NT2/D1 (cell line): ENCODE data around the gene LTBP1.

Source experiments
- DNase-seq: peaks from one replicate; pipeline ENCODE4 v3.0.0-alpha.2; 2011; ENCODE audit warnings: low read depth, low spot score
- H3K27me3 ChIP-seq: 2 replicates; pipeline ENCODE4 v1.6.0; 2011; ENCODE audit warnings: mild to moderate bottlenecking; ENCODE audit not compliant: insufficient read length, insufficient read depth
- H3K36me3 ChIP-seq: 2 replicates; pipeline ENCODE4 v1.6.1; 2011; ENCODE audit warnings: mild to moderate bottlenecking, low read length, mixed read lengths; ENCODE audit not compliant: insufficient read depth, insufficient read length
- H3K4me1 ChIP-seq: 2 replicates; pipeline ENCODE4 v1.5.1; 2011; ENCODE audit not compliant: insufficient read depth, insufficient read length
- H3K4me3 ChIP-seq: 2 replicates; pipeline ENCODE4 v1.5.1; 2011; ENCODE audit warnings: low read depth; ENCODE audit not compliant: insufficient read length
- H3K9ac ChIP-seq: 2 replicates; pipeline ENCODE4 v1.6.0; 2011; ENCODE audit warnings: low read depth; ENCODE audit not compliant: insufficient read length
- H3K9me3 ChIP-seq: 2 replicates; pipeline ENCODE4 v1.5.1; 2011; ENCODE audit warnings: mild to moderate bottlenecking, low read length; ENCODE audit not compliant: insufficient read depth
- SUZ12 ChIP-seq: IDR thresholded peaks from 2 replicates; pipeline ENCODE4 v1.6.1; 2011; ENCODE audit not compliant: insufficient read length, insufficient read depth; ENCODE audit errors: extremely low read depth
- YY1 ChIP-seq: IDR thresholded peaks from 2 replicates; pipeline ENCODE4 v1.6.1; 2011; ENCODE audit not compliant: insufficient read length, insufficient read depth
- ZNF274 ChIP-seq: IDR thresholded peaks from 2 replicates; pipeline ENCODE4 v1.6.1; 2011; ENCODE audit warnings: mild to moderate bottlenecking, low read depth, low read length

LTBP1 gene

GRCh38 chr2:33419581-33420200 is 472.9 kb downstream of the LTBP1 start:
- TF ChIP-seq ZNF274 (no peak), YY1 (no peak), SUZ12 (no peak)
- Histone ChIP-seq H3K4me3 (no peak overlapping the region), H3K27me3 (no peaks in the 10 kb centered on the region), H3K36me3 (no peaks in the 10 kb centered on the region), H3K9me3 (no peaks in the 10 kb centered on the region), H3K4me1 (no peaks in the 10 kb centered on the region), H3K9ac (no peak overlapping the region)
- no peak for DNase-seq

- Histone ChIP-seq H3K4me1 (no peaks in the 10 kb centered on the region), H3K9ac (no peak overlapping the region), H3K27me3 (no peaks in the 10 kb centered on the region), H3K4me3 (no peak overlapping the region), H3K36me3 (no peaks in the 10 kb centered on the region), H3K9me3 (no peaks in the 10 kb centered on the region)
- no peak for TF ChIP-seq SUZ12
- no peak for TF ChIP-seq ZNF274
- TF ChIP-seq YY1, result no peak
- no peak for DNase-seq
Measured at GRCh38 chr2:33420726-33421125, 474.0 kb downstream of the LTBP1 start.

GRCh38 chr2:33421820-33422219 is 475.1 kb downstream of the LTBP1 start:
- TF ChIP-seq SUZ12 (no peak), YY1 (no peak), ZNF274 (no peak)

GRCh38 chr2:33425161-33425560 is 478.4 kb downstream of the LTBP1 start:
- Histone ChIP-seq H3K9me3 (no peaks in the 10 kb centered on the region), H3K9ac (no peak overlapping the region), H3K4me3 (no peak overlapping the region), H3K4me1 (no peaks in the 10 kb centered on the region), H3K36me3 (no peaks in the 10 kb centered on the region), H3K27me3 (no peaks in the 10 kb centered on the region)
- no peak for DNase-seq
- no peak for TF ChIP-seq SUZ12

More at GRCh38 chr2:33421820-33422219, 475.1 kb downstream of the LTBP1 start:
- H3K36me3 ChIP-seq, result no peaks in the 10 kb centered on the region
- no peaks in the 10 kb centered on the region for H3K4me1 ChIP-seq
- no peak for DNase-seq
- no peak overlapping the region for H3K4me3 ChIP-seq
- no peaks in the 10 kb centered on the region for H3K9me3 ChIP-seq
- H3K9ac ChIP-seq, result no peak overlapping the region
- H3K27me3 ChIP-seq, result no peaks in the 10 kb centered on the region

- no peak for TF ChIP-seq SUZ12
- TF ChIP-seq YY1, result no peak
- TF ChIP-seq ZNF274, result no peak
- no peaks in the 10 kb centered on the region for H3K27me3 ChIP-seq
- DNase-seq, result no peak
- no peaks in the 10 kb centered on the region for H3K4me1 ChIP-seq
- H3K9me3 ChIP-seq, result no peaks in the 10 kb centered on the region
- no peak overlapping the region for H3K9ac ChIP-seq
- H3K36me3 ChIP-seq, result no peaks in the 10 kb centered on the region
- no peak overlapping the region for H3K4me3 ChIP-seq
Measured at GRCh38 chr2:33425586-33426031, 478.9 kb downstream of the LTBP1 start.

GRCh38 chr2:33426666-33427231 is 480.0 kb downstream of the LTBP1 start:
- H3K4me3 ChIP-seq, result no peak overlapping the region
- H3K4me1 ChIP-seq, result no peaks in the 10 kb centered on the region
- H3K36me3 ChIP-seq, result no peaks in the 10 kb centered on the region
- DNase-seq, result no peak
- TF ChIP-seq YY1 (no peak), SUZ12 (no peak), ZNF274 (no peak)
- H3K9ac ChIP-seq, result no peak overlapping the region
- H3K9me3 ChIP-seq, result no peaks in the 10 kb centered on the region
- H3K27me3 ChIP-seq, result no peaks in the 10 kb centered on the region

- no peak for DNase-seq
- TF ChIP-seq YY1 (no peak), SUZ12 (no peak), ZNF274 (no peak)
Measured at GRCh38 chr2:33430077-33430476, 483.3 kb downstream of the LTBP1 start.

More at GRCh38 chr2:33430077-33430476, 483.3 kb downstream of the LTBP1 start:
- Histone ChIP-seq H3K4me1 (no peaks in the 10 kb centered on the region), H3K9me3 (no peaks in the 10 kb centered on the region), H3K9ac (no peak overlapping the region), H3K27me3 (no peaks in the 10 kb centered on the region), H3K4me3 (no peak overlapping the region), H3K36me3 (no peaks in the 10 kb centered on the region)
